CD4-positive, alpha-beta T cell treated with Interleukin-10 for 1 hour (primary cell): ENCODE data around the gene ELK4.

Experiments
- DNase-seq: peaks from one replicate; pipeline ENCODE4 v3.0.0-alpha.2; 2020

ELK4 gene

GRCh38 chr1:205631768-205632668 is at the start of gene ELK4:
ELK4 (minus strand) TSS chr1:205632011; CDS start chr1:205623882, 8,129 bp downstream.
- peak; percentile 99 for DNase-seq

- DNase-seq = no peak
Observed at GRCh38 chr1:205681364-205681763, 49.6 kb upstream of the ELK4 start.

GRCh38 chr1:205680073-205680851 is 48.5 kb upstream of the ELK4 start, which contains the start of gene SLC45A3:
SLC45A3 (minus strand) TSS chr1:205680509; CDS start chr1:205664656, 15,853 bp downstream.
- peak; percentile 25 for DNase-seq

- no peak for DNase-seq
Observed at GRCh38 chr1:205678286-205679111, 46.7 kb upstream of the ELK4 start.

GRCh38 chr1:205677167-205677566 is 45.4 kb upstream of the ELK4 start:
- no peak for DNase-seq

GRCh38 chr1:205676597-205676996 is 44.8 kb upstream of the ELK4 start:
- no peak for DNase-seq

- no peak for DNase-seq
Observed at GRCh38 chr1:205676002-205676401, 44.2 kb upstream of the ELK4 start.

GRCh38 chr1:205675247-205675646 is 43.4 kb upstream of the ELK4 start:
- no peak for DNase-seq

GRCh38 chr1:205672970-205673369 is 41.2 kb upstream of the ELK4 start:
- DNase-seq = no peak

- no peak for DNase-seq
Observed at GRCh38 chr1:205672395-205672889, 40.6 kb upstream of the ELK4 start.

- DNase-seq = no peak
Observed at GRCh38 chr1:205670611-205671430, 39.0 kb upstream of the ELK4 start.

GRCh38 chr1:205670150-205670446 is 38.3 kb upstream of the ELK4 start:
- DNase-seq = no peak

GRCh38 chr1:205669341-205670149 is 37.7 kb upstream of the ELK4 start:
- no peak for DNase-seq

GRCh38 chr1:205668951-205669340 is 37.1 kb upstream of the ELK4 start:
- DNase-seq = no peak

- DNase-seq = no peak
Observed at GRCh38 chr1:205667909-205668643, 36.3 kb upstream of the ELK4 start.

- DNase-seq = no peak
Observed at GRCh38 chr1:205666372-205667166, 34.8 kb upstream of the ELK4 start.

GRCh38 chr1:205665201-205666045 is 33.6 kb upstream of the ELK4 start:
- DNase-seq = no peak

GRCh38 chr1:205664399-205665017 is 32.7 kb upstream of the ELK4 start:
- DNase-seq = no peak
